HG02610 (cell line): ENCODE data around the gene SPATA13.
A peak's percentile ranks its signal among the peaks of the same experiment; 100 is the strongest.

Experiments
- ATAC-seq: cut with Tn5 transposase; IDR thresholded peaks from one replicate; pipeline ENCODE4 v1.9.1; 2021; ENCODE audit warnings: mild to moderate bottlenecking, moderate library complexity; ENCODE audit not compliant: unreplicated experiment

The SPATA13 gene

GRCh38 chr13:24160458-24161009 is at the start of gene SPATA13:
Gene SPATA13 (plus strand): TSS chr13:24160720. CDS start chr13:24222930, 62,210 bp downstream.
- ATAC-seq, result peak; percentile 83

- no peak for ATAC-seq
Observed at GRCh38 chr13:24112791-24113190, 47.7 kb upstream of the SPATA13 start.

GRCh38 chr13:24115671-24116070 is 44.8 kb upstream of the SPATA13 start:
- ATAC-seq, result no peak

GRCh38 chr13:24116131-24116530 is 44.4 kb upstream of the SPATA13 start:
- ATAC-seq, result no peak

- no peak for ATAC-seq
Observed at GRCh38 chr13:24118576-24118975, 41.9 kb upstream of the SPATA13 start.

- no peak for ATAC-seq
Observed at GRCh38 chr13:24119626-24120508, 40.7 kb upstream of the SPATA13 start.

GRCh38 chr13:24122045-24122444 is 38.5 kb upstream of the SPATA13 start:
- peak; percentile 51 for ATAC-seq

- no peak for ATAC-seq
Observed at GRCh38 chr13:24122569-24122968, 38.0 kb upstream of the SPATA13 start.

GRCh38 chr13:24123761-24124160 is 36.8 kb upstream of the SPATA13 start:
- no peak for ATAC-seq

- peak; percentile 86 for ATAC-seq
Observed at GRCh38 chr13:24124789-24125476, 35.6 kb upstream of the SPATA13 start.

GRCh38 chr13:24127116-24127631 is 33.3 kb upstream of the SPATA13 start:
- peak; percentile 81 for ATAC-seq

GRCh38 chr13:24128112-24128511 is 32.4 kb upstream of the SPATA13 start:
- ATAC-seq, result no peak

GRCh38 chr13:24128962-24129361 is 31.6 kb upstream of the SPATA13 start:
- ATAC-seq, result no peak

- no peak for ATAC-seq
Observed at GRCh38 chr13:24129914-24130774, 30.4 kb upstream of the SPATA13 start.

GRCh38 chr13:24131749-24132148 is 28.8 kb upstream of the SPATA13 start:
- ATAC-seq, result no peak

- no peak for ATAC-seq
Observed at GRCh38 chr13:24133021-24133795, 27.3 kb upstream of the SPATA13 start.

- ATAC-seq, result no peak
Observed at GRCh38 chr13:24134231-24134630, 26.3 kb upstream of the SPATA13 start.

- ATAC-seq, result no peak
Observed at GRCh38 chr13:24134757-24135156, 25.8 kb upstream of the SPATA13 start.

GRCh38 chr13:24135674-24136300 is 24.7 kb upstream of the SPATA13 start:
- ATAC-seq, result no peak
